Stimulated activated CD8-positive, alpha-beta memory T cell treated with anti-CD3 and anti-CD28 coated beads, Interleukin-15, amount 100 ng/mL, for 24 hours (primary cell): ENCODE measurements around the gene AGAP3.
A peak's percentile ranks its signal among the peaks of the same experiment; 100 is the strongest.

Experiments
- DNase-seq: peaks from one replicate; pipeline ENCODE4 v3.0.0-alpha.2; 2020; ENCODE audit warnings: low read depth

Gene AGAP3

DNA sequence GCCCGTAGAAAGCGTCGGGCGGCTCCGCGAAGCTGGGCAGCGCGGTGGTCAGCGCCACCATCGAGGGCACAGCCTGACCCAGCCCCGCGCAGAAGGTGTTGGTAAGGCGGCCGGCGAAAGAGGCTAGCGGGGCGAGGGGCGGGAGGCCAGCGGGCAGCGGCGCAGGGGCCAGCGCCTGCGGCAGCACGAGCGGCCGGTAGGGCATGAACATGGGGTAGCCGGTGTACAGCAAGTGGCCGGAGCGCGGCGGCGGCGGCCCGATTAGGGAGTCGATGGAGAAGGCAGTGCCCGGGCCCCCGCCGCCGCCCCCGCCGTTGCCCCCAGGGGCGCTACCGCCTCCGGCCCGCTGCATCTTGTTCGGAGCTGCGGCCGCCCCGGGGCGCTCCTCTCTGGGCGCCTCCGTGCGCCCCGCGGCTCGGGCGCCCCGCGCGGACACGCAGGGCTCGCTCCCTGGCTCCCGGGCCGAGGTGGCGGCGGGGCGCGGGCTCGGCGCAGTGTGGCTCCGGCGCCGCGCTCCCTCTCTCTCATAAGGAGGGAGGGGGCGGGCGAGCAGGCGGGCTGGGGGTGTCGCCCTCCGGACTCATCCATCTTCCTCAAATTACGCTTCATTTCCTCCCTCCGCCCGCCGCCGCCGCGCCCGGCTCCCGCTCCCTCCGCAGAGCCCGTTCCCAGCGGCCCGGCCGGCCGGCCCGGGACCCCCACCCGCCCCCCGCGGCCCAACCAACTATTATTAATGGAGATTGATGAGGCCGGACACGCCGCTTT is 81.1 kb downstream of the AGAP3 start, which contains the start of gene GBX1:
TSS of gene GBX1 (minus strand) at position 498 of the 765 bp plus-strand sequence. CDS start at position 352, 146 bp downstream.
- no peak for DNase-seq

DNA sequence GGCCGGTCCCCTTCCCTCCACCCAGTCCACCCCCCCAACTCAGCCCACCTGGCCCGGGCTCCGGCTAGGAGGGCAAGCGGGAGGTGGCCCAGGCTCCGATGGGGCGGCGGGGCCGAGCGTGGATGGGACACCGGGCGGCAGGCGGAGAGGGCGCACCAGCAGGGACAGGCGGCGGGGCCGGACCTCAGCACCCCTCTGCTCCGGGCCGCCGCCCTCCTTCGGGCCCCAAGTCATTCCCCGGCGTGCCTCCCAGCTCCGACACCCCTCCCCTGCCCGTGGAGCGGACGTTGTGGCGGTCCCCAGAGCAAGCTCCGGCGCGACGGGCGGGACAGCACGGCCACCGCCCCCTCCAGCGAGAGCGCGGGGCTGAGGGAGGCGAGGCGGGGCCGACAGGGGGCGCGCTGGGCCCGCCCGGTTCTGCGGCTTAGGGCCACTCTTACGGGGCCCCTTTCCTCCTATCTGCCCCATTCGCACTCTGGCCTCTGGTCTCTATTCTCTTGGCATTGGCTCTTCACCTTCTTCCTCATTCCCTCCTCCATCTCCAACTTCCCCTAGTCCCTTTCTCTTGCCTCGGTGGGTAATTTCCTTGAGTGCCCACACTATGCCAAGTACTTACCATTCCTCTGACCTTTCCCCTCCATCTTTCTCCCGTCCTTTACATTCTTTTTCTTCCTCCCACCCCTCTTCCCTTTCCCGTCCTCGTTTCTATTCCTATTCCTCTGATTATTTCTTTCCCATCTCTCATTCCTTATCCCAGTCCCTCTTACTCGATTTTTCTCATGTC is 81.9 kb downstream of the AGAP3 start:
- DNase-seq: peak; percentile 51

DNA sequence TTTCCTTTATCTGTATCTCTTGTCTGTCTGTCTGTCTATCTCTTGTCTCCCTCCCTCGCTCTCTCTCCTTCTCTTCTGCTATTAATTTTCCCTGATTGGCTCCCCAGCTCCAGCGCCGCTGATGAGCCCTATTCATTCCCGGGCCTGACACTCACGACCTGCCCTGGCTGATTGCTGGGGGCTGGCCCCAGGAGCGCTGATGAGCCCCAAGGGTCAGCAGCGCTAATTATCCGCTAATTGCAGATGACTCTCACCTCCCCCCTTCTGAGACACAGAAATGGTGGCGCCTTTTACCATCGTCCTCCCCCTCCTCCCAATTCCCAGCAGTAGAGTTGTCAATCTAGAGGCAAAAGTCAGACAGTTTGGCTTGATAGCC is 82.5 kb downstream of the AGAP3 start:
- DNase-seq: no peak

DNA sequence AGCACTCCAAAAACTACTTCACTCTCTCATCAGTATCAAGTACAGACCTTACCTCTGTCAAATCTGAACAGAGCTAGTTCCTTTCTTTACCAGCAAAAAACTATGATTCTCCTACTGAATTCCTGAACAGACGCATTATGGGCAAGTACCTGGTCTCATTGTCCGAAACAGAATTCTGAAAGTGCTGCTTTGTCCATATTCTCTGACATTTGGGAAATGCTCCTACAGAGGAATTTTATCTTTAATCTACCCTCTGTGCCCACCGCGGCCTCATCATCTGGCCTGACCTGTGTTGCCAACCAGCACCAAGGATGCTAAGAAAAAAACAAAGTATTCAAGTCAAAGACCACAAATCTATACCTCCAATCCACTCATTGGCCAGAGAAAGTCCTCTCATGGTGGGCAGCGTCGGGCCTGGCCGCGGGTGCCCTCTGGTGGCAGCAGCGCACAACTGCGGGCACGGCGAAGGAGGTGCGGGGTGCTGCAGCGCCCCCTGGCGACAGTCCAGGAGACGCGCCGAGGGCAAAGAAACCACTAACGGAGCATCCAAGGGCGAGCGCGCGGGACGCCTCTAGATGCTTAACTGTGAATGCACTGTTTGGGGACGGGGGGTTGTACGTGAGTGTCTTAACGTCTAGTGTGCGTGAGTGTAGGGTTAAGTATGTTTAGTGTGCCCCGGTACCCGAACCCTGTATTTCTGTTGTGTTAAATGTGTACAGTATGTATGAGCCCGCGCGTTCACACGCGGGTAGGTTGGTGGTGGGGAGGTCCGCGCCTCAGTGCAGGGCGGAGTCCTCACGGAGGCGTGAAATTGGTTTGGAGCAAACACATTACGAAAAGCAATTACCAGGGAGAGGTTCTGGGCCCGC is 86.2 kb downstream of the AGAP3 start:
- DNase-seq: peak; percentile 71

DNA sequence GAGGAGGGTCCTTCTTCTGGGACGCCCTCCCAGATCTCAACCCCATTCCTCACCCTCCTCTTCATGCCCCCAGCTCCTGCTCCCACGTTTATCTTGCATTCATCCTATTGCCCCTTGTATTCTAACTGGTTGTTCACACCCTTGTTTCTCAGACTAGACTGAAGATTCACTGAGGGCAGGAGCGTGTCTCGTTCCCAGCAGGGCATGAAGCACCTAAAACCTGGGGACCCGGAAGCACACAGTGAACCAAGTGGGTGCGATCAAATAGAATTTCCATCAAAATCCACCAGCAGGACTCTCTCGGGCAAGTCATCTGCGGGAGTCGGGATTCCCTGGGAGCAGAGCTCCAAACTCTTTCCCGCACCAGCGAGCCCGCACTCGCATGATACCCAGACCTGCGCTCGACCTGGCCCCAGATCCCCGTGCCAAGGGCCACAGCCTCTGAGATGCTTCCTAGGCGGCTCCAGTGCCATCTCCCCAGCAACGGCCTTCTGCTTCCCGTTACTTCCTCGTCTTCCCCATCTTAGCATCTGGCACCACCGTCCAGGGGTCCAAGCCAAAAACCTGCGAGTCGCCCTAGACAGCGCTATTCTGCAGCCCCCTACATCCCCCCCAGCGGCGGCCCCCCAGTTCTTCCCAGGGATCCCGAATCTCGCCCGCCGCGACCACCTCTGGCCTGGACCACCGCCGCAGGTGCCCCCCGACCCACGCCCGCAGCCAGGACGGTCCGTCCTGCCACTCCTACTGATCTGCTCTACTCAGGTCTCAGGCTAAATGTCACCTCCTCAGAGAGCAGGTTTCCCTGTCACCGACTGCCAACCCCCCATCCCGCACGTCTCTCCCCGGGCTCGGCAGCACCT is 87.3 kb downstream of the AGAP3 start:
- no peak for DNase-seq

DNA sequence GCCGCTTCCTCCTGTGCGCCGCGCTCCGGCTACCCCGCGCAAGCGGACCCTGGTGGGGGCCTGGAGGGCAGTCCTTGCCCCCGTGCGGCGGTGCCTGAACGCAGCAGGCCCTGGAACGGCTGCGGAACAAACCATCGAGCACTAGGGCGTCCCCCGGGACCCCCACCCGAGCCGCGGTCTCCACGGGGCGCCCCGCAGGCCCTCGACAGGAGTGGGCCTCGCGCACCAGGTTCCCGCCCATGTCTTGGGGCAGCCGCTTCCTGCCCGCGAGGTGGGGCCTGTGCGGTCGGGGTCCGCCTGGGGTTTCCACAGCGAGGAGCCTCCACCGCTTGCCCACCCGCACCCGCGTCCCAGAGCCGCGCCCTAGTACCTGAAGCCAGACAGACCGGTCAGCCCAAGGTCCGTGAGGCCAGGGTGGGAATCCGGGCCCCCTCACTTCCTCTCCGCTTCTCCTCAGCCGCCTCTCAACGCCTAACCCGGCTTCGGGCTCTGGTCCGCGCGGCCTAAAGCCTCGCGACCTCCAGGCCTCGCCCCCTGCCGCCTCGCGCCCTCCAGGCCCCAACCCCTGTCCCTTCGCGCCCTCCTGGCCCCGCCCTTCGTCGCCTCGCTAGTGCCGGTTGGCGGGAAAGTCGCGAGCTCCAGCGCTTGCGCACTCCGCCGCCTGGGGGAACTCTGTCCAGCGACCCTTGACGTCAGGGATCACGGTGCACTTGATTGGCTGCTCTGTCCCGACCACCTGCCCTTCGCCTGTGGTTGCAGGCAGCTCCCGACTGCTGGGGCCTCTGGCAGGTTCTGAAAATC is 88.2 kb downstream of the AGAP3 start:
- DNase-seq: no peak

GRCh38 chr7:151175047-151175792 is 88.9 kb downstream of the AGAP3 start:
- no peak for DNase-seq

DNA sequence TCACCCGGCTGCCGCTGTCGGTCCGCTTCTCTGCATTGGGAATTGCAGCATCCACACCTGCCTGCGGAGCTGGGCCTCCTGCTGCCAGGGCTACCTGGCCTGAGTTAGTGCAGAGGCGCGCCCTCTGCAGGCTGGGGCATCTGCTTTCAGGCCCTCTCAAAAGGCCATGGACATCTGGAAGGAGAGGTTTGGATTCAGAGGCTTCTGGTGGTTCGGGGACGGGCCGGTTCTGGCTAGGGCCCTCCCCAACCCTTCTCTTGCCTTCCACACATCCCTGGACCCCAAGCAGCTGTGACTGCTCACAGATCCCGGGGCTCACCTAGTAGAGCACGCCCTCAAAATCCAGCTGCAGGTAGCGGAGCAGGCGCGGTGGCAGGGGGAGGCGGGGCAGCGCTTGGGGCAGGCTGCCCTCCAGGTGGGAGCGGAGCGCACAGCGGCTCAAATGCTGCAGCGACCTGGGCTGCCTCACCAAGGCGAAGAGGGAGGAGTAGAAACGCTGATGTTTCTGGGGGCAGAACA is 89.6 kb downstream of the AGAP3 start:
- DNase-seq: no peak

DNA sequence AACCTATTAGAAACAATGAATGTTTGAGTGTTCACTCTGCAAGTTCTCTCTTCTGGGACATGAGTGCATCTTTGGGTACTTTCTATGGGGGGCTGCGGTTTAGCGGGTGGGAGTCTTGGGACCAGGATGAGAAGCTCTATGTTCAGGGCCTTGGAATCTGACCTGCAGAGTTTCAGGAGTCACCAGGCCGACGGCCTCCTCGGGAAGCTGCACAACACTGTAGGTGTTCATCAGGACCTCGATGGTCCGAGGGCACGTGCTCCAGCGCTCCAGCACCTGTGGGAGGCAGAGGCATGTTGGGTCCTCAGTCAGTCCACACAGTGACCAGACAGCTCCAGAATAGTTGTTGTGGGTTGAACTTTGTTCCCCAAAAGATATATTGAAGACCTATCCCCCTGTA is 90.1 kb downstream of the AGAP3 start:
- DNase-seq: no peak

DNA sequence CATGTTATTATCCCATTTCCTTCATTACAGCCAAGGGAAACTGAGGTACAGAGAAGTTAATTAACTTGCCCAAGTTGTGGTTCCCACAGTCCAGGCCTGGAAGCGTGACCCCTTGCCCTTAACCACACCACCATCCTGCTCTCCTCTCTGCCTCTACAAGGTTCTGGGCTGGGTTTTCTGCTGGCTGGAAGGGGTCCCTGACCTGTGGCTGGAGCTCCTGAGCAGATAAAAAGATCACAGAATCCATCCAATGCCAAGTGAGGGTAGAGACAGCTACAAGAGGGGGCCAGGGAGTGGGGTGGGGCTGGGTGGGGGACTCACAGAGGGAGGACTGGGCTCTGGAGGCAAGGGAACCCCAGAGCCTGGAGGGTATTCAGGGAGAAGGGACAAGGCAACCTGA is 91.0 kb downstream of the AGAP3 start:
- DNase-seq: no peak

- no peak for DNase-seq
These were observed 92.0 kb downstream of the AGAP3 start for GRCh38 chr7:151178236-151178635.

DNA sequence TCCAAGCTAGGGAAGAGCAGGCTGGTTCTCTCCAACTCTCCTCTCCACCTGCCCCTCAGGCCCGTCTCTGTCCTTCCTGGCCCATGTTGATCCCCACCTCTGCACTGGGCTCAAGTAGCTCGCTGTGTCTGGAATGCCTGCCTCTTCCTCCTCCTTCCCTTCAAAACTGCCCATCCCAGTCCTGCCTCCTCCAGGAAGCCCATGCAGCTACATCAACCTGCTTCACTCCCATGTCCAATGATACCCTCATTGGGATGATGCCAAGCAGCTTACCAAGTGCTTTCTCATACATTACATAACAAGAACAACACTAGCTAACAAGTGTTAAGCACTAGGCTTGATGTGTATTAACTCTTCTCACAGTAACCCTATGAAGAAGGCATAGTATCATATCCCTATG is 92.6 kb downstream of the AGAP3 start:
- DNase-seq: no peak

DNA sequence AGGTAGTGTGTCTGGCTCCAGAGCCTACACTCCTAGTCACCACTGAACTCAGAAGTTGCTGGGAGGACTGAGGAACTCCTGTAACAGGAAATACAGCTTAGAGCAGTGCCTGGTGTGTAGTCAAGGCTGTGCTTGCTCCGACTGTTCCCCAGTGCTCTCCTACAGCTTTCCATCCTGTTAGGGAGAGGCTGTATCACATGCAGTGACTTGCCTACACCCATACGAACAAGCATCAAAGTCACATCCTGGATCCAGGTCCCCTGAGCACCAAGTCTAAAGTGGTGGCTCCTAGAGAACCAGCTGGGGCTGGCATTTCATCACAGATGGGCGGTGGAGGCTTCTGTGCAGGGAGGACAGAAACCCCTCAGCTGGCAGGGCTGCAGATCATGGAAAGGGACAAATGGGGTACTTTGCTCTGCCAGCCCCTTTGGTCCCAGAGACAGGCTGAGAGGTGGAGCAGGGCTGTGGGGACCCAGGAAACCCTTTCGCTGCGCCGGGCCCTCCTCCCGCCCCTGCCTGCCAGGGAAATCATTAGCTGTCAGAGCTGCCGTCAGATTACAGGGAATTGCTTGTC is 93.1 kb downstream of the AGAP3 start:
- no peak for DNase-seq

- no peak for DNase-seq
These were observed 93.7 kb downstream of the AGAP3 start for GRCh38 chr7:151179946-151180345.

DNA sequence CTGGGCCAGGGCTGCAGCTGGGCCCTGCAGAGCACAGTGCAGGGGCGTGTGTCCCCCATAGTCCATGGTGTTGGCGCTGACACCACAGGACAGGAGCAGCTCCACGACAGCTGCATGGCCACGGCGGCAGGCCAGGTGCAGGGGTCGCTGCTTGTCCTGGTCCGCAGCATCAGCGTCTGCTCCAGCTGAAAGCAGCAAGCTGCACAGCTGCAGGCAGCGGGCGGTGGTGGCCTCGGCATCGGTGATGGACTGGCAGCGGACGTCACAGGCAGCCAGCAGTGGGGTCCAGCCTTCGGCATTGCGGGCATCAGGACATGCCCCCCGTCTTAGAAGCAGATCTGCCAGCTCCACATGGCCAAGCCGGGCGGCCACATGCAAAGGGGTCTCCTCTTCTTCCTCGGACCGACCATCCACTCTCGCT is 94.7 kb downstream of the AGAP3 start:
- no peak for DNase-seq

- DNase-seq: no peak
These were observed 99.7 kb downstream of the AGAP3 start for GRCh38 chr7:151185762-151186639.

DNA sequence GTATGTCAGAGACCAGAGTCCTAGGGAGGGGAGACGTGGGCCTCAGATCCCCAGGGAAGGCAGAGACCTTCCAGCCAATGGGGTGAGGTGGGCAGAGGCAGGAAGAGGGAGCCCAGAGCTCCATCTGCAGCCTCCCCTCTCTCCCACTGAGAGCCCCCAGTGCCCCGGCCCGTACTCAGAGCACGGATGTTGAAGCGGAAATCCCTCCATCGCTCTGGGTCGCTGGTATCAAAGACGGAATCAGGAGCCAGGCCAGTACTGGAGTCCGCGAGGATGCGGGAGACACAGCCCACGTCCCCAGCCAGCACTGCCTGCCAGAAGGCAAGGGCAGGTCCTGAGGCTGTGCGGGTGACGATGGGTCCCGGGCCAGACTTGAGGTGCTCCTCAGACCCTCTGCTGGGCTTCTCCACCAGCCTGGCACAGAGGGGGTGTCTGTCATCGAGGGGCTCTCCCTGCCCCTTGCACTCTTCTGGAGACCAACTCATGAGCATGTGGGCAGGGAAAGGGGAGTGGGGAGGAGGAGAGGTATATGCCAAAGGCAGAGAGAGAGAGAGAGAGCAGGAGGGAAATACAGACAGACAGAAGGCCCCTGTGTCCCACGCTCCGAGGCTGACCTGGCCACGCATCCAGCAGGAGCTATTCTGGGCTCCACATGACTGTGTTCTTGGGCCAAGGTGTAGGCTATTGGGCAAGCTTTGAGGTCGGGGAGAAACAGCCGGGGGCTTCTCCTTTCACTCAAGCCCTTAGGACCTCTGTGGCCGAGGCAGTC is 100.5 kb downstream of the AGAP3 start, which contains the start of gene ASB10:
TSS of gene ASB10 (minus strand) at position 611 of the 769 bp plus-strand sequence. CDS start at position 491, 120 bp downstream.
- no peak for DNase-seq
